NCI-H2081 (cell line): ENCODE results near the gene STRIP2.
"Not testable (repeated sequence)": the region's sequence is repeated elsewhere in the genome, so short reads cannot be mapped to it uniquely, and the experiment has no call there.

ENCODE experiments used
- DNase-seq, 2 experiments: peaks; one replicate each; lab custom pipeline; 2025; lab: John Stamatoyannopoulos, UW

Gene STRIP2

DNA sequence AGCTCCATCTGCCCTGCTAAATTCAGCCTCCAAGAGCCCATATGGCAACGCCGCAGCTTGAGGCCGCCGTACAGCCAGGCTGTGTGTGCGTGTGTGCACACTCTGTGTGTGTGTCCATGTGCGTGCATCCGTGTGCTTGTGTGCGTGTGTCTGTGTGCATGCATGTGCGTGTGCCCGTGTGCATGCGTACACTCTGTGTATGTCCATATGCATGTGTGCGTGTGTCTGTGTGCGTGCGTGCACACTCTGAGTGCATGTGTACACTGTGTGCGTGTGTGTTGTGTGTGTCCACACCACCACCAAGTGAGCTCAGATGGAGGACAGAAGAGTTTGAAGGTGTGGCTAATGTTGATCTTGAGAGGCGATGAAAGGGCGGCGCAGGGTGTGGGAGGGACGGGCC is 98.1 kb downstream of the STRIP2 start:
- DNase-seq, result no peak

DNA sequence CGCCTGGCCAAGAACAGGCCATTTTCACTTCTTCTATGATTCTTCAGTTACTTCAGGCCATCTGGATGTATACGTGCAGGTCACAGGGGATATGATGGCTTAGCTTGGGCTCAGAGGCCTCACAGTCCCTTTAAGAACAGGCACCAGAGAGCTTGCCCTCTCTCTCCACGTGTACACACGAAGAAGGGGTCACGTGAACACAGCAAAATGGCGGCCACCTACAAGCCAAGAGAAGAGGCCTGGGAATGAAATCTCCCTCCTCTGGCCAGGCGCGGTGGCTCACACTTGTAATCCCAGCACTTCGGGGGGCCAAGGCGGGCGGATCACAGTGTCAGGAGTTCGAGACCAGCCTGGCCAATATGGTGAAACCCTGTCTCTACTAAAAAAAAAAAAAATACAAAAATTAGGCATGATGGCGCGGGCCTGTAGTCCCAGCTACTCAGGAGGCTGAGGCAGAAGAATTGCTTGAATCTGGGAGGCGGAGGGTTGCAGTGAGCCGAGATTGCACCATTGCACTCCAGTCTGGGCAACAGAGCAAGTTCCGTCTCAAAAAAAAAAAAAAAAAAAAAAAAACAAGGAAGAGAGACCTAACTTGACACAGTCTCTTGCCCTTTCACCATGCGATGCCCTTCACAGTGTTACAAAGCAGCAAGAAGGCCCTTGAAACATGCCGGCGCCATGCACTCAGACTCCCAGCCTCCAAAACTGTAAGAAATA is 100.5 kb downstream of the STRIP2 start:
- not testable (repeated sequence) for DNase-seq

GRCh38 chr7:129535896-129536295 is 101.7 kb downstream of the STRIP2 start:
- DNase-seq, result no peak

- DNase-seq, result no peak
Measured at GRCh38 chr7:129536323-129536722, 102.1 kb downstream of the STRIP2 start.
